GM15510 (cell line): ENCODE measurements around the gene FBXO42.

Experiments used
- POLR2A ChIP-seq: IDR thresholded peaks from 3 replicates; pipeline ENCODE4 v1.6.1; 2011; ENCODE audit warnings: borderline replicate concordance; ENCODE audit not compliant: insufficient read length; ENCODE audit errors: extremely low read depth

Gene FBXO42

GRCh38 chr1:16351994-16352841, at the start of gene FBXO42:
TSS of gene FBXO42 (minus strand) at chr1:16352480. CDS start at chr1:16315418, 37,062 bp downstream.
- TF ChIP-seq POLR2A = peak; percentile 94

GRCh38 chr1:16398371-16398953, 46.2 kb upstream of the FBXO42 start:
- no peak for TF ChIP-seq POLR2A

- TF ChIP-seq POLR2A = no peak
Measured at GRCh38 chr1:16397120-16397519, 44.8 kb upstream of the FBXO42 start.

- no peak for TF ChIP-seq POLR2A
Measured at GRCh38 chr1:16396591-16396990, 44.3 kb upstream of the FBXO42 start.

GRCh38 chr1:16394977-16395376, 42.7 kb upstream of the FBXO42 start:
- no peak for TF ChIP-seq POLR2A

- no peak for TF ChIP-seq POLR2A
Measured at GRCh38 chr1:16393570-16394521, 41.6 kb upstream of the FBXO42 start.

GRCh38 chr1:16392740-16393569, 40.7 kb upstream of the FBXO42 start:
- TF ChIP-seq POLR2A = no peak

GRCh38 chr1:16391411-16391810, 39.1 kb upstream of the FBXO42 start:
- TF ChIP-seq POLR2A = no peak

GRCh38 chr1:16387201-16388188, 35.2 kb upstream of the FBXO42 start:
- no peak for TF ChIP-seq POLR2A

- no peak for TF ChIP-seq POLR2A
Measured at GRCh38 chr1:16386454-16387113, 34.3 kb upstream of the FBXO42 start.

GRCh38 chr1:16385659-16386453, 33.6 kb upstream of the FBXO42 start:
- TF ChIP-seq POLR2A = no peak

- no peak for TF ChIP-seq POLR2A
Measured at GRCh38 chr1:16383888-16384287, 31.6 kb upstream of the FBXO42 start.
